Activated naive CD8-positive, alpha-beta T cell treated with anti-CD3 and anti-CD28 coated beads for 36 hours (primary cell): Measurements from ENCODE around the gene APCDD1. TPM values are rescaled to one million over a fixed set of nuclear protein-coding genes. Genes with fewer than 3 reads are reported as not detected.
"Not testable (repeated sequence)": the region's sequence is repeated elsewhere in the genome, so short reads cannot be mapped to it uniquely, and the experiment has no call there.

Experiments
- DNase-seq: peaks from one replicate; pipeline ENCODE4 v3.0.0; 2021
- H3K27ac Mint-ChIP-seq: one replicate; pipeline ENCODE4 v1.8.0; 2022; ENCODE audit warnings: mild to moderate bottlenecking, moderate library complexity, mixed read lengths
- H3K27me3 Mint-ChIP-seq: one replicate; pipeline ENCODE4 v1.8.0; 2022; ENCODE audit warnings: mild to moderate bottlenecking, mixed read lengths
- H3K36me3 Mint-ChIP-seq: one replicate; pipeline ENCODE4 v1.8.0; 2021; ENCODE audit warnings: mild to moderate bottlenecking, mixed read lengths
- H3K4me1 Mint-ChIP-seq: one replicate; pipeline ENCODE4 v1.8.0; 2021; ENCODE audit warnings: mixed read lengths
- H3K4me3 Mint-ChIP-seq: one replicate; pipeline ENCODE4 v1.8.0; 2022; ENCODE audit warnings: mild to moderate bottlenecking, moderate library complexity, mixed read lengths
- H3K9me3 Mint-ChIP-seq: one replicate; pipeline ENCODE4 v1.8.0; 2022; ENCODE audit warnings: mixed read lengths
- total RNA-seq, 2 experiments: library from RNA; stranded (reverse); gene quantifications; one replicate each; pipeline ENCODE4 v1.2.3, GENCODE V29; 2021

APCDD1 gene
- total RNA-seq, 2 experiments from 2014 or later, result not detected

- not testable (repeated sequence) for H3K27ac Mint-ChIP-seq, H3K36me3 Mint-ChIP-seq, H3K9me3 Mint-ChIP-seq, DNase-seq, H3K4me1 Mint-ChIP-seq, H3K4me3 Mint-ChIP-seq, H3K27me3 Mint-ChIP-seq
Observed at GRCh38 chr18:10464161-10464648, 9.8 kb downstream of the APCDD1 start.

DNA sequence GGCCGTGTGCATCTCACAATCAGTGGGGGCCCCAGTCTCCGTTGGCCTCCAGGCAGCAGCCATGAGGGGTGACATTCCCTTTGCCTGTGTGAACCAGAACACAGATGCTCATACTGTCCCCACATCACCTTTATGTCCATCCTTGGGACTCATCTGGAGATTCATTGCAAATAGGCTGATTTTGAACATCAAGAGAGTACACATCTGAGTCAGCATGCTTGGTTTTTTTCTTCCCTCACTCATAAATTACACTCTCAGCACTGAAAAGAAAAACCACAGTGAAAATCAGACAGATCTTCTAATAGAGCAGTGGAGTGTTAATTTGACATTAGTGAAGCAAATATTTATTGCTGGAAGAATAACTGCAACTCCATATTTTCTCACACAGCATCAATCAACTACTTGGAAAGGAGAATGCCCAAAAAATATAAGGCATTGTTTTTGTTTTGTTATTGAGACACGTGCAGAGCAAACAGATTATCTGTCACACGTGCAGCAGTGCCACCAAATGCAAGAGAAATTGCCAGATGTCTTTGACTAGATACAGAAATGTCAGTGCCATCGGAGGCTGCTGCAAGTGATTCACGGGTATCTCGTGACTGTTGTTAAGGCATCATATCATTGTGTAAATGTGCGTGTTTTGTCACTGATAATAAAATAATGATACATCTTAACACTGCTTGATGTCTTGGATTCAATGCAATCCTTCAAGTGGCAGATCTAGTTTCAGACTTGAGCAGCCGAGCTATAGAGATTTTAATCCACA is 10.9 kb downstream of the APCDD1 start:
- H3K27ac Mint-ChIP-seq, result no peak overlapping the region
- H3K9me3 Mint-ChIP-seq, result no peaks in the 10 kb centered on the region
- no peaks in the 10 kb centered on the region for H3K36me3 Mint-ChIP-seq

DNA sequence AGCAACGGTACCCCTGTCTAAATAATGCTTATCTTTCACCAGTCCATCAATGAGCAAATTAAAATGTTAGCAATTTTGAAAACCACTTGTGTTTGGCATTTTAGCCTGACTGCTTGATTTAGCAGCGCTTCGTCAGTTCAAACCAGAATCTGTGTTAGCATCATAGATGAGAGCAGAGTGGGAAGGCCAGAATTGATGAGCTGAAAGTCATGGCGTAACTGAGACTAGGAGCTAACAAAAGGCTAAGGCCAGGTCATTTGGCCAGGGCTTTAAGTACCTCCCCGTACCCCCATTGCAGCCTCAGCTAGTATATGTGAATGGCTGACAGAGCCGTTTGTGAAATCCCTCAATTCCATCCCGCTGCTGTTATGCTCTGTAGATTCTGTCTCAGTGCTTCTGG is 16.0 kb downstream of the APCDD1 start:
- Mint-ChIP-seq H3K9me3 (no peaks in the 10 kb centered on the region), H3K4me1 (no peaks in the 10 kb centered on the region), H3K36me3 (no peaks in the 10 kb centered on the region), H3K4me3 (no peak overlapping the region), H3K27ac (no peak overlapping the region), H3K27me3 (peaks cover 4% of the 10 kb centered on the region)
- DNase-seq, result no peak

More for the DNA sequence above, 10.9 kb downstream of the APCDD1 start:
- H3K27me3 Mint-ChIP-seq, result no peaks in the 10 kb centered on the region
- H3K4me1 Mint-ChIP-seq, result no peaks in the 10 kb centered on the region
- no peak overlapping the region for H3K4me3 Mint-ChIP-seq
- no peak for DNase-seq

- no peaks in the 10 kb centered on the region for H3K9me3 Mint-ChIP-seq
- H3K27me3 Mint-ChIP-seq, result peaks cover 13% of the 10 kb centered on the region
- no peak overlapping the region for H3K4me3 Mint-ChIP-seq
Observed at GRCh38 chr18:10471574-10471973, 17.1 kb downstream of the APCDD1 start.

GRCh38 chr18:10473132-10473531 is 18.7 kb downstream of the APCDD1 start:
- Mint-ChIP-seq H3K27me3 (peaks cover 16% of the 10 kb centered on the region), H3K9me3 (no peaks in the 10 kb centered on the region), H3K27ac (no peak overlapping the region), H3K4me1 (no peaks in the 10 kb centered on the region), H3K36me3 (no peaks in the 10 kb centered on the region), H3K4me3 (no peak overlapping the region)
- DNase-seq, result no peak

More at GRCh38 chr18:10471574-10471973, 17.1 kb downstream of the APCDD1 start:
- no peak for DNase-seq
- H3K36me3 Mint-ChIP-seq, result no peaks in the 10 kb centered on the region
- no peak overlapping the region for H3K27ac Mint-ChIP-seq
- H3K4me1 Mint-ChIP-seq, result no peaks in the 10 kb centered on the region

DNA sequence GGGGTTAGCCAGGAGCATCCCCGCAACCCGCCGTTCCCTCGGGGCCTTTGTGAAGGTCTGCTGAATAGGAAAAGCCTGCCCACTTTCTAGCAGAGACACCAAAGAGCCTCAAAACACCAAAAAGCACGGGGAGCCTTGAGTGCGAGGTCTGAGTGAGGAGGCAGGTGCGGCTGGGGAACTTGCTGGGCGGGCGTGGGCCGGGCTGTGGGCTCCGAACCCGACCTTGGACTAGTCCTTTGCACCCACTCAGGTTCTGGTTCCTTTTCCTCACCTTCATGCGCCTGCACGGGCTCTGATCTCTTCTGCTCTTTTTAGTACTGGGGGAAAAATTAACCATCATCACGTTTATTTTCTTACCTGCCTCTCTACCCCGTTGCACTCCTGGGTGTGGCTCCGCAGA is 19.9 kb downstream of the APCDD1 start:
- Mint-ChIP-seq H3K4me3 (no peak overlapping the region), H3K4me1 (no peaks in the 10 kb centered on the region), H3K36me3 (no peaks in the 10 kb centered on the region), H3K9me3 (no peaks in the 10 kb centered on the region), H3K27ac (no peak overlapping the region), H3K27me3 (peaks cover 16% of the 10 kb centered on the region)
- no peak for DNase-seq

- Mint-ChIP-seq H3K9me3 (no peaks in the 10 kb centered on the region), H3K4me3 (no peak overlapping the region), H3K36me3 (no peaks in the 10 kb centered on the region), H3K27me3 (peaks cover 16% of the 10 kb centered on the region), H3K27ac (no peak overlapping the region), H3K4me1 (no peaks in the 10 kb centered on the region)
- no peak for DNase-seq
Observed at GRCh38 chr18:10475276-10475653, 20.8 kb downstream of the APCDD1 start.

DNA sequence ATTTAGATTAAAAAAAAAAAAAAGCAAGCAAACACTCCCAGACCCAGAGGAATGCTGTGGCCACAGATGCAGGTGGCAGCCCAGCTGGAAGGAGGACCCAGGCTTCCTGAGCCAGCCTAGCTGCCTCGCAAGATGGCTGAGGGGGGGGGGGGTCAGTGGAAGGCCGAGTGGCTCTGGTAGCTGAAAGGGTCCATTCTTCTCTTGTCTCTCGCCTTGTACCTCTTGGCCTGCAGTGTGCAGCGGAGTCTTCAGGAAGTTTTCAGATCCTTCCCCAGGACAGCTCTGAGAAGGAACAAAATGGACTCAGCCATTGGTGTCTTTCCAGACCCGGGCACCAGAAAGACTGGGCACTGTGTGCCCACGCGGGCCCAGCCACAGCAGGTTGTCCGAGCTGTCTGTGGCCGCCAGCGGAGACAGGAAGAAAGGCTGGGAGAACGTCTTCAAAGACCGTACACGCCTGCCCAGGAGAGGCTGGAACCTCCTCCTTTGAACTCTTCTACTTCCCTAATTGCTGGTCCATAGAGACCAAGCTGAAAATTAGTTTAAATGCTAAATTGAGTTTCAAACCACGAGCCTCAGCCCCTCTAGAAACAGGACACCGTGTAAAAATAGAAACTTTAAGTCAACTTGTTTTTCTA is 21.3 kb downstream of the APCDD1 start:
- DNase-seq, result no peak

GRCh38 chr18:10476338-10476791 is 21.9 kb downstream of the APCDD1 start:
- no peak overlapping the region for H3K27ac Mint-ChIP-seq
- no peak for DNase-seq
- H3K4me3 Mint-ChIP-seq, result no peak overlapping the region

More for the DNA sequence above, 21.3 kb downstream of the APCDD1 start:
- no peaks in the 10 kb centered on the region for H3K9me3 Mint-ChIP-seq
- peaks cover 16% of the 10 kb centered on the region for H3K27me3 Mint-ChIP-seq
- no peaks in the 10 kb centered on the region for H3K36me3 Mint-ChIP-seq
- no peaks in the 10 kb centered on the region for H3K4me1 Mint-ChIP-seq
- no peak overlapping the region for H3K4me3 Mint-ChIP-seq
- H3K27ac Mint-ChIP-seq, result no peak overlapping the region

GRCh38 chr18:10477121-10477862 is 22.9 kb downstream of the APCDD1 start:
- no peaks in the 10 kb centered on the region for H3K4me1 Mint-ChIP-seq
- no peaks in the 10 kb centered on the region for H3K9me3 Mint-ChIP-seq
- DNase-seq, result no peak
- no peak overlapping the region for H3K4me3 Mint-ChIP-seq
- no peaks in the 10 kb centered on the region for H3K36me3 Mint-ChIP-seq
- peaks cover 16% of the 10 kb centered on the region for H3K27me3 Mint-ChIP-seq
- H3K27ac Mint-ChIP-seq, result no peak overlapping the region

More at GRCh38 chr18:10476338-10476791, 21.9 kb downstream of the APCDD1 start:
- Mint-ChIP-seq H3K4me1 (no peaks in the 10 kb centered on the region), H3K9me3 (no peaks in the 10 kb centered on the region), H3K36me3 (no peaks in the 10 kb centered on the region), H3K27me3 (peaks cover 16% of the 10 kb centered on the region)

DNA sequence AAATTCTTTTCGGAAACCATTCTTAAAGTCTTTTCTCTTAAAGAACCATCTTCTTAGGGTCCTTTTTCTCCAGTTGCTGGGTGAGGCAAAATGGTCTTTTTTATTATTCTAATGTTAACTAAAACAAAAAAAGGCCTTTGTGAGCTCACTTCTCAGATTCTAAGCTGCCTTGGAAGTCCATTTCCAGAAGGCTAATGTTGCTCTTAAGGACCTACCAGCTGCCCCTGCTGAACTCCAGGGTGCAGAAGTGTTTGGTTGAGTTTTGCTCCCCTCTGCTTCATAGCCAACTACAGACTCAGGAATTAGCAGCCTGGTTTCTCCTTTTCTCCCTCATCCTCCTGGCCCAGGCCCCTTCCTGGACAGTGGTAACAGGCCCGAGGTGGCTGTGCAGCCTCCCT is 23.4 kb downstream of the APCDD1 start:
- H3K36me3 Mint-ChIP-seq, result no peaks in the 10 kb centered on the region
- no peak overlapping the region for H3K27ac Mint-ChIP-seq
- H3K4me1 Mint-ChIP-seq, result peaks cover 2% of the 10 kb centered on the region
- DNase-seq, result no peak
- H3K4me3 Mint-ChIP-seq, result no peak overlapping the region
- peaks cover 16% of the 10 kb centered on the region for H3K27me3 Mint-ChIP-seq
- H3K9me3 Mint-ChIP-seq, result no peaks in the 10 kb centered on the region

DNA sequence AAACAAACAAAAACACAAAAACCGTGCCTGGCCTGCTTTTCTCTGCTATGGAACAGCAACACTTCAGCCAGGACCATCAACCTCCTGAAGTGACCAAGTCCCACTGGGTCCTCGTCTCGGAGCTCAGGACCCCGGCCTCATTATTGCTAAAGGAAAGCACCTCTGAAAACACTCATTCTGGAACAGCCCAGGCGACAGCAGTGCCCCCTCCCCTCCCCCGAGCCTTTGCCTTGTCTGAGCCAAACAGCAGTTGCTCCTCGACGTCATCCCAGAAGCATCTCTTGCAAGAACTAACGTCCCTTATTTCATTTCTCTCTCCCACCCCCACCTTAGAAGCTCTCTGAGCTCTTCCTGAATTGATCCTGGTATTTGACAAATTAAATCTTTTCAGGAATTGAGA is 27.4 kb downstream of the APCDD1 start:
- no peaks in the 10 kb centered on the region for H3K9me3 Mint-ChIP-seq
- H3K36me3 Mint-ChIP-seq, result no peaks in the 10 kb centered on the region
- H3K4me1 Mint-ChIP-seq, result peaks cover 10% of the 10 kb centered on the region
- H3K4me3 Mint-ChIP-seq, result no peak overlapping the region
- H3K27ac Mint-ChIP-seq, result no peak overlapping the region
- H3K27me3 Mint-ChIP-seq, result peaks cover 3% of the 10 kb centered on the region
- DNase-seq, result no peak

GRCh38 chr18:10482363-10482984 is 28.0 kb downstream of the APCDD1 start:
- Mint-ChIP-seq H3K27me3 (peaks cover under 1% of the 10 kb centered on the region), H3K4me1 (peaks cover 10% of the 10 kb centered on the region), H3K36me3 (no peaks in the 10 kb centered on the region), H3K9me3 (no peaks in the 10 kb centered on the region), H3K4me3 (no peak overlapping the region), H3K27ac (no peak overlapping the region)
- DNase-seq, result no peak

- Mint-ChIP-seq H3K9me3 (no peaks in the 10 kb centered on the region), H3K36me3 (no peaks in the 10 kb centered on the region), H3K27ac (no peak overlapping the region), H3K27me3 (no peaks in the 10 kb centered on the region), H3K4me1 (peaks cover 10% of the 10 kb centered on the region), H3K4me3 (no peak overlapping the region)
- DNase-seq, result no peak
Observed at GRCh38 chr18:10482985-10483949, 28.8 kb downstream of the APCDD1 start.
